Stomach smooth muscle (tissue), 2 donors: ENCODE results near the gene LIN52.

ENCODE experiments used
- H3K27ac ChIP-seq: one replicate; pipeline ENCODE4 v1.7.0; 2013; ENCODE audit warnings: mild to moderate bottlenecking, low read length, inconsistent platforms
- H3K27me3 ChIP-seq, 2 donors: one replicate each; pipeline ENCODE4 v1.7.0; 2013; ENCODE audit warnings: low read length in 2 of 2; ENCODE audit not compliant: insufficient read depth in 2 of 2, control insufficient read depth in 1 of 2
- H3K36me3 ChIP-seq, 2 donors: one replicate each; pipeline ENCODE4 v1.7.0; 2013; ENCODE audit warnings: low read length in 2 of 2; ENCODE audit not compliant: control insufficient read depth in 2 of 2, insufficient read depth in 2 of 2
- H3K4me1 ChIP-seq: one replicate; pipeline ENCODE4 v1.7.0; 2013; ENCODE audit warnings: low read length; ENCODE audit not compliant: control insufficient read depth, insufficient read depth
- H3K4me3 ChIP-seq, 2 donors: one replicate each; pipeline ENCODE4 v1.7.0; 2013; ENCODE audit warnings: low read length in 2 of 2
- H3K9ac ChIP-seq, 2 donors: one replicate each; pipeline ENCODE4 v1.7.0; 2013; ENCODE audit warnings: low read length in 2 of 2, mild to moderate bottlenecking in 1 of 2
- H3K9me3 ChIP-seq, 2 donors: one replicate each; pipeline ENCODE4 v1.7.0; 2013; ENCODE audit warnings: low read length in 2 of 2; ENCODE audit not compliant: control insufficient read depth in 2 of 2
- donor health status: healthy.
- donor health status: Pancreatic carcinoma.

Gene LIN52

DNA sequence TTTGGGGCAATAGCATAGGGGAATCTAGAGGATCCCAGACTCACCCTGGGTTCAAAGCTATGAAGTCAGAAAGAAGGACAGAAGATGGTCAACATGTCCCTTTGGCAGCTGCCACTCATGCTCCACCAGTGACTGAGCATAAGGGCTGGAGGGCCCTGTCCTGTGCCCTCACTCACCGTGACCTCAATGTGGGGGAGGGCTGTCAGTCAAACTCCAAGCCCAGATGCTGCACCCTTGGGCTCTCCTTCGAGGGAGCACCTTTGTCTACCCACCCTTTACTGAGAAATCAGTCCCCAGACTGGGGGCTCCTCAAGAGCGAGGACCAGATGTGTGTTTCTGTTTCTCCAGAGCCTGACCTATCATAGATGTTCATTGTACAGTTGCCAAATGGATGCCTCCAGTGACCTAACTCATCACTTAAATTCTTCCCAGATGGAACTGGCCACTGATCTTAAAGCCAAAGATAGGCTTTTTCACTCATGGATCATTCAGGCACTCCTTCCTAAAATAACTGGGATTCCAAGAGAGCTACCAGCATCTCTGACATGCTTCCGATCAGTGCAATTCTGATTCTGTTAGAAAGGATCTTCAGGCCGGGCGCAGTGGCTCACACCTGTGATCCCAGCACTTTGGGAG is 127.3 kb downstream of the LIN52 start:
- Histone ChIP-seq H3K4me1 (no peaks in the 10 kb centered on the region), H3K9me3 (no peaks in the 10 kb centered on the region), H3K4me3 (no peak overlapping the region), H3K36me3 (no peaks in the 10 kb centered on the region), H3K27ac (no peak overlapping the region), H3K27me3 (peaks cover 3 to 5% of the 10 kb centered on the region in 2 donors), H3K9ac (no peak overlapping the region)

DNA sequence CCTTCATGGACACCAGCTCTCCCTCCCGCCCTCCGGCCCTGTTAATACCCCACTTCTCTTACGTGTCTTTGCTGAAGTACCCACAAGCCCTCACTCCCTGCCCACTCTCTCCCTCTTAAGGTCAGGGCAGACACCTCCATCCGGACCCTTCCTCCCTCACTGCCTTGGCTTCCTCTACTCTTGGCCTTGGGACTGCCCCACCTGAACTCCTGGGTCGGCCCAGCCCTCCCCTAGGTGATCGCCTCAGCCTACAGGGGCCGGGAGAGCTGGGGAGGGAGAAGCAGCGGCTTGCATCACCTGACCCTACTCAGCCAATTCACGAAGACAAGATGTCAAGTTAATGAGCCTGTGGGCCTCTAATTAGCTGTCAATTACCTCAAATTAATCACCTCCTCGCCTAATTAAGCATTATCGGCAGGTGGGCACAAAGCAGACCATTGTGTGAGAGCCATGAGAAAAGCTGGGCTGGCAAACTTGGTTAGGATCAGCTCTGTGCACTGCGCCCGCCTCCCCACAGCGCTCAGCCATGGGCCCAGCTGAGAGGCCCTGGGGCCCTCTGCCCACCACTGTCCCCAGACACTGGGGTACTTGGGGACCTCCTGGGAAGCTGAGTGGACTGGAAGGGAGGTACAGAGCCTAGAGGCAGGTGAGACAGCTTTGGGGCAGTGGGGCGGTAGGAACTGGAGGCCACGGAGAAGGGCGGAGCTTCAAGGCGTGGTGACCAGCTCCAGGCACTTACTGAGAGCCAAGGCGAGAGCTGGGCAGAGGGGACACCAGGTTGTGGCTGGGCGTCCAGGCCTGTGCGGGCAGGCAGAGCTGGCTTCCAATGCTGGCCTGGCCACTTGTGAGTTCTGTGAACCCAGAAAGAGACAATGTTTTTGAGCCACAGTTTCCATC is 129.4 kb downstream of the LIN52 start:
- Histone ChIP-seq H3K9me3 (no peaks in the 10 kb centered on the region), H3K4me3 (no peak overlapping the region), H3K4me1 (peaks cover 6% of the 10 kb centered on the region), H3K27me3 (peaks cover 13 to 23% of the 10 kb centered on the region in 2 donors), H3K9ac (no peak overlapping the region), H3K36me3 (no peaks in the 10 kb centered on the region), H3K27ac (no peak overlapping the region)

DNA sequence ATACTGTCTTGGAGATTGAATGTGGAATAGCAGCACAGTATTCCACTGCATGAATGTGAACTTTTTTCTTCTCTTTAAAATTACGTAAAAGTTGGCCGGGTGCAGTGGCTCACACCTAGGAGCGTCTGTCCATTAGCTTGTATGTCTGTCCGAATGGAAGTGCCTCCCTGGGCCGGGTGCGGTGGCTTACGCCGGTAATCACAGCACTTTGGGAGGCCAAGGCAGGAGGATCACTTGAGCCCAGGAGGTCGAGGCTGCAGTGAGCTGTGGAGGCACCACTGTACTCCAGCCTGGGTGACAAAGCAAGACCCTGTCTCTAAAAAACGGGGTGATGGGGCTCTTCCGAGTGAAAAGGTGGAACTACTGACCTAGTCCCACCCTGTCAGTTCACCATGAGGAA is 131.9 kb downstream of the LIN52 start:
- no peaks in the 10 kb centered on the region for H3K36me3 ChIP-seq
- peaks cover 23 to 26% of the 10 kb centered on the region in 2 donors for H3K27me3 ChIP-seq
- no peaks in the 10 kb centered on the region for H3K9me3 ChIP-seq

DNA sequence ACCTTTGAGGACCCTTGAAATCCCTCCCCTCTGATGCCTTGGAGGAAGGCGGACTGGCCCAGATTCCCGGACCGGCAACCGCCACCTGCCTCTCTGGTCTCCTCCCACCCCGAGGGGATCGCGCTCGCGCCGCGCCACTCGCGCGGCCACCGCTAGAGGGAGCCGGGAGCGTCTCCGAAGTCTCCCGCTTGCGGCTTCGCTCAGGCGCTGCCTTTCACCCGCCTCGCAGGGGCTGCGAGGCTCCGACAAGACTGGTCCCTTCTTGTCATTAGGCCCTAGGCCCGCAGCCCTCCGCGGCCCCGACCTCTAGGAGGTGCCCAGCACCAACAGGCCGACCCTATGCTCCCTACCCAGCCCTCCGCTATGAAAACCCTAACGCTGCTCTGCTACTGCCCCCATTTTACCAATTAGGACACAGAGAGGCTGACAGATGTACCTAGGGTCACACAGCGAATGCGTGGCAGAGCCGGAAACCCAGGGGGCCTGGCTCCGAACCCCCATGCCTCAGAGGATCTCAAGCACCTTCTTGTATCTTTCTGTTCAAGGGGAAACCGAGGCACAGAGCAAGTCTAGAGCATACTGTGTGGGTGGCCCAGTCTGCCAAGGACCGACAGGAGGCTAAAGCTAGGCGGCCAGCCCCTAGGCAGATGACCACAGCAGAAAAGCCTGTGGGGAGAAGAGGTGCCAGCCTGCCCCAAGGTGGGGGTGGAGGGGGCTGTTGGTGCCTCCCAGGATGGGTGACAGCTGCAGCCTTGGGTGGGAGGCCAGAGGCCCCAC is 133.1 kb downstream of the LIN52 start:
- H3K27me3 ChIP-seq, result peaks cover 23 to 26% of the 10 kb centered on the region in 2 donors
- no peak overlapping the region for H3K27ac ChIP-seq
- peaks cover 6% of the 10 kb centered on the region for H3K4me1 ChIP-seq
- no peaks in the 10 kb centered on the region for H3K36me3 ChIP-seq
- no peaks in the 10 kb centered on the region for H3K9me3 ChIP-seq
- peak overlapping the region; percentile 60 for H3K4me3 ChIP-seq
- no peak overlapping the region for H3K9ac ChIP-seq

More for the DNA sequence above, 131.9 kb downstream of the LIN52 start:
- peaks cover 6% of the 10 kb centered on the region for H3K4me1 ChIP-seq
- H3K27ac ChIP-seq, result no peak overlapping the region
- H3K4me3 ChIP-seq, result no peak overlapping the region
- H3K9ac ChIP-seq, result no peak overlapping the region

GRCh38 chr14:74218462-74218861 is 133.7 kb downstream of the LIN52 start:
- H3K9me3 ChIP-seq, result no peaks in the 10 kb centered on the region
- no peaks in the 10 kb centered on the region for H3K36me3 ChIP-seq
- H3K27me3 ChIP-seq, result peaks cover 23 to 27% of the 10 kb centered on the region in 2 donors
- peaks cover 6% of the 10 kb centered on the region for H3K4me1 ChIP-seq
- no peak overlapping the region for H3K27ac ChIP-seq
- no peak overlapping the region for H3K4me3 ChIP-seq
- H3K9ac ChIP-seq, result no peak overlapping the region

GRCh38 chr14:74219277-74220205 is 134.8 kb downstream of the LIN52 start:
- peaks cover 6% of the 10 kb centered on the region for H3K4me1 ChIP-seq
- peaks cover 23 to 36% of the 10 kb centered on the region in 2 donors for H3K27me3 ChIP-seq
- H3K9ac ChIP-seq, result no peak overlapping the region
- H3K36me3 ChIP-seq, result no peaks in the 10 kb centered on the region
- H3K9me3 ChIP-seq, result no peaks in the 10 kb centered on the region
- H3K4me3 ChIP-seq, result no peak overlapping the region
- H3K27ac ChIP-seq, result no peak overlapping the region

DNA sequence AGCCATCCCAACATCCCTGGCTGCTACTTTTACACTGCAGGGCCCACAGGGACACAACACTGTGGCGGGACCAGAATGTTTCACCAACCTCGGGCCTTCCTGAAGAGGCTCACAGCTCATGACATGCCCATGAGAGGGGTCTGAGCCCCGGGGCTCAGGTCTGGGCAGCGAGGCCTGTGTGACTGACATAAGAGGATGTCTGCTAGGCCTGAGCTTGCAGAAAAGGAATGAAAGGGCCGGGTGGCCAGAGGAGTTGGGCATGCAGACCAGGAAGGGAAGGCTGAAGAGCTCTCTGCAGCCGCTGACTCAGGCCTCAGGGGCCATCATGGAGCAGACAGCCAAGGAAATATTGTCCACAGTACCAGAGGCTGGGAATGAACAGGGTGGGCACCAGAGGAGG is 136.2 kb downstream of the LIN52 start:
- Histone ChIP-seq H3K27ac (no peak overlapping the region), H3K9me3 (no peaks in the 10 kb centered on the region), H3K4me1 (peaks cover 6% of the 10 kb centered on the region), H3K27me3 (peaks cover 23 to 33% of the 10 kb centered on the region in 2 donors), H3K9ac (no peak overlapping the region), H3K36me3 (no peaks in the 10 kb centered on the region), H3K4me3 (no peak overlapping the region)

GRCh38 chr14:74221741-74222140 is 137.0 kb downstream of the LIN52 start:
- Histone ChIP-seq H3K36me3 (no peaks in the 10 kb centered on the region), H3K9me3 (no peaks in the 10 kb centered on the region), H3K9ac (no peak overlapping the region), H3K27me3 (peaks cover 23 to 33% of the 10 kb centered on the region in 2 donors), H3K4me3 (no peak overlapping the region), H3K4me1 (peaks cover 6% of the 10 kb centered on the region), H3K27ac (no peak overlapping the region)

GRCh38 chr14:74223016-74223415 is 138.3 kb downstream of the LIN52 start:
- Histone ChIP-seq H3K9me3 (no peaks in the 10 kb centered on the region), H3K27me3 (peaks cover 18 to 27% of the 10 kb centered on the region in 2 donors), H3K9ac (no peak overlapping the region), H3K27ac (no peak overlapping the region), H3K4me3 (no peak overlapping the region), H3K4me1 (peaks cover 2% of the 10 kb centered on the region), H3K36me3 (no peaks in the 10 kb centered on the region)

DNA sequence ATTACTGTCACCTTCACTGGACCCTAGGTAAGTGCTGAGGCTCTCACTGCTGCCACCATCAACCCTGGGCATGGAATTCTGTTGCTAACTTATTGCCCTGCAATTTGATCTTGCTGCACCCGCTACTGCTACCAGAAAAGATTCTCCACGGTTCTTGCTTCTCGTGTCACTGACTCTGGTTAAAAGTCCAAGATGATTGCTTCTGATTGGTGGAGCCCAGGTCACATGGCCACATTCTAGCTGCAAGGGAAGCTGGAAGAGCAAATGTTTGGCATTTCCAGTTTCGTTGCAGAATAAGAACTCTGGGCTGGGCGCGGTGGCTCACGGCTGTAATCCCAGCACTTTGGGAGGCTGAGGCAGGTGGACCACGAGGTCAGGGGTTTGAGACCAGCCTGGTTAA is 147.0 kb downstream of the LIN52 start:
- Histone ChIP-seq H3K9ac (no peak overlapping the region), H3K4me3 (no peak overlapping the region), H3K4me1 (no peaks in the 10 kb centered on the region), H3K9me3 (peaks cover 3 to 4% of the 10 kb centered on the region in 2 donors), H3K27ac (no peak overlapping the region), H3K36me3 (no peaks in the 10 kb centered on the region), H3K27me3 (peaks cover 6 to 9% of the 10 kb centered on the region in 2 donors)
